Islet of Langerhans (tissue), 1 donor: ENCODE measurements around the gene HRCT1.
A peak's percentile ranks its signal among the peaks of the same experiment; 100 is the strongest.
"Not testable (repeated sequence)": the region's sequence is repeated elsewhere in the genome, so short reads cannot be mapped to it uniquely, and the experiment has no call there.

Source experiments
- FAIRE-seq: peaks from one replicate; lab custom pipeline; 2011; peaks lifted over from hg19 to GRCh38; lab: Jason Lieb, UNC

HRCT1 gene

GRCh38 chr9:35897376-35898099 lies 8.5 kb upstream of the HRCT1 start:
- FAIRE-seq: not testable (repeated sequence)

GRCh38 chr9:35898337-35898736 lies 7.7 kb upstream of the HRCT1 start:
- FAIRE-seq: no peak

- no peak for FAIRE-seq
Observed at GRCh38 chr9:35899021-35899420, 7.0 kb upstream of the HRCT1 start.

GRCh38 chr9:35903049-35903448 lies 3.0 kb upstream of the HRCT1 start:
- peak; percentile 96 for FAIRE-seq

GRCh38 chr9:35904338-35904737 lies 1.7 kb upstream of the HRCT1 start:
- FAIRE-seq: no peak

GRCh38 chr9:35905051-35905781 lies 786 bp upstream of the HRCT1 start:
- FAIRE-seq: no peak

GRCh38 chr9:35906923-35907699 lies 1.1 kb downstream of the HRCT1 start:
- no peak for FAIRE-seq

- no peak for FAIRE-seq
Observed at GRCh38 chr9:35907711-35908503, 1.9 kb downstream of the HRCT1 start.

GRCh38 chr9:35908504-35909125 lies 2.6 kb downstream of the HRCT1 start:
- no peak for FAIRE-seq

GRCh38 chr9:35909274-35909673 lies 3.3 kb downstream of the HRCT1 start, which contains the start of gene SPAAR:
TSS of gene SPAAR (plus strand) at chr9:35909490. CDS start at chr9:35910464, 974 bp downstream.
- no peak for FAIRE-seq

GRCh38 chr9:35909687-35910612 lies 3.9 kb downstream of the HRCT1 start:
- FAIRE-seq: no peak

- FAIRE-seq: no peak
Observed at GRCh38 chr9:35910613-35911359, 4.8 kb downstream of the HRCT1 start.

GRCh38 chr9:35911690-35912089 lies 5.7 kb downstream of the HRCT1 start:
- FAIRE-seq: no peak

GRCh38 chr9:35912791-35913400 lies 6.9 kb downstream of the HRCT1 start:
- FAIRE-seq: no peak

- not testable (repeated sequence) for FAIRE-seq
Observed at GRCh38 chr9:35913429-35913828, 7.4 kb downstream of the HRCT1 start.

GRCh38 chr9:35914301-35914807 lies 8.4 kb downstream of the HRCT1 start:
- FAIRE-seq: no peak

- FAIRE-seq: no peak
Observed at GRCh38 chr9:35915681-35916294, 9.8 kb downstream of the HRCT1 start.

- FAIRE-seq: no peak
Observed at GRCh38 chr9:35917261-35917660, 11.3 kb downstream of the HRCT1 start.

- no peak for FAIRE-seq
Observed at GRCh38 chr9:35918780-35919179, 12.8 kb downstream of the HRCT1 start.
